ENCODE results near the gene NINJ1. TPM values are rescaled to one million over a fixed set of nuclear protein-coding genes. Genes with fewer than 3 reads are reported as not detected.
A peak's percentile ranks its signal among the peaks of the same experiment; 100 is the strongest.

The NINJ1 gene
- total and polyA plus RNA-seq, 2 donors (not counting 1 experiment from before 2014, with no cell fraction given) = 8.3 to 13.2 TPM

DNA sequence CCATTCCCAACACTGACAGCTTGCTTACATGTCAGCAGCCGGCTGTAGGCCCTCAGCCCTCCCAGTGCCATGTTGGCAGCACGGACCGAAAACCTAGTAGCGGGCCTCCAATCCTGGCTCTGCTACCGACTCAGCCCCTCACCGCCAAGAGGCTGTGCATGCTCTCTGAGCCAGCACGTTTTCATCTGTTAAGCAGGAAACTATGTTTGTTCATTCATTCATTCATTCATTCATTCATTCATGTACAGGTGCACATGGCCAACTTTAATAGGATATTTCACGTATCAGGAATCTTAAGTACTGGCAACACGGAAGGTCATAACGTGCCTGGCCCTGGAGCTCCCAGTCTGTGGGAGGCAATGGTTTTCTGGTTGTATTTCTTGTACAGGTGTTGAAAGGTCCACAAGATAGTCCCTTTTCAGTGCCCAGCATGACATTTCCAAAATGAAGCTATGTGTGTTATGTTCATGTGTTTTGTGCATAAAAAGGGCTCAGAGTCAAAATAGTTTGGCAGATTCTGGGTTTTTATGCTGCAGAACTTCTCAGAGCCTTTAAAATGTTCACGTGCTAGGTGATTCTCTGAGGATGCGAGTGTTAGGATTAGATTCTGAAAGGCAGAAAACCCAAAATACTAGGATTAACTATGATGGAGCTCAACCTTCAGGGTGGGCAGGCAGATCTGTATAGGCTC lies 57.8 kb downstream of the NINJ1 start:
- Histone ChIP-seq H3K9ac (ENCODE audit: low read length) (no peak overlapping the region), H3K4me1 (ENCODE audit: control insufficient read depth in 2 of 2, insufficient read depth in 2 of 2, low read length in 2 of 2) (peaks cover 9 to 10% of the 10 kb centered on the region in 2 donors), H2AFZ (ENCODE audit: insufficient read depth, low read depth, low read length, poor library complexity, severe bottlenecking) (no peak overlapping the region), H3K27me3 (replicated peaks in 1 of 4; ENCODE audit: control extremely low read depth in 1 of 4, control insufficient read depth in 3 of 4, insufficient read depth in 4 of 4, low read length in 3 of 4) (no peaks in the 10 kb centered on the region), H3K79me2 (ENCODE audit: control insufficient read depth, insufficient read depth, low read length) (peaks cover 50% of the 10 kb centered on the region), H3K4me2 (replicated peaks; ENCODE audit: low read depth, low read length, poor library complexity, severe bottlenecking) (no peak overlapping the region), H3K9me3 (ENCODE audit: control extremely low read depth in 1 of 3, control insufficient read depth in 2 of 3, insufficient read depth in 1 of 3, low read length in 2 of 3) (no peaks in the 10 kb centered on the region), H3K36me3 (replicated peaks in 1 of 2; ENCODE audit: control extremely low read depth in 1 of 2, control insufficient read depth in 1 of 2, extremely low read depth in 1 of 2, insufficient read depth in 2 of 2, low read length in 1 of 2) (peaks cover 2 to 39% of the 10 kb centered on the region in 2 experiments), H3K4me3 (ENCODE audit: control extremely low read depth in 1 of 5, extremely low read depth in 1 of 5, insufficient read depth in 1 of 5, low read depth in 2 of 5, low read length in 4 of 5) (no peak overlapping the region), H4K20me1 (ENCODE audit: control insufficient read depth, insufficient read depth, low read length, poor library complexity, severe bottlenecking) (peaks cover 41% of the 10 kb centered on the region), H3K27ac (ENCODE audit: low read length in 2 of 2) (no peak overlapping the region)
- Mint-ChIP-seq H3K9me3 (ENCODE audit: insufficient read depth) (no peaks in the 10 kb centered on the region), H3K27me3 (no peaks in the 10 kb centered on the region), H3K4me3 (no peak overlapping the region), H3K27ac (no peak overlapping the region), H3K4me1 (peaks cover 10% of the 10 kb centered on the region)
- DNase-seq (no peak), ATAC-seq (ENCODE audit: low read depth) (no peak)
- POLR2A ChIA-PET = interaction anchor here (0.5 kb wide), 1 partner anchor 86 kb away, joined by 10 read pairs; no protein-coding TSS in a partner anchor
- CTCF ChIA-PET = interaction anchor here (1.1 kb wide), 1 partner anchor 73 kb away, joined by 3 read pairs; no protein-coding TSS in a partner anchor
- TF ChIP-seq EZH2 (IDR thresholded peaks at IDR 0.05; ENCODE audit: borderline replicate concordance, insufficient read depth, low read depth, low read length, poor library complexity, severe bottlenecking) = no peak
- TF ChIP-seq, protein P1, sequence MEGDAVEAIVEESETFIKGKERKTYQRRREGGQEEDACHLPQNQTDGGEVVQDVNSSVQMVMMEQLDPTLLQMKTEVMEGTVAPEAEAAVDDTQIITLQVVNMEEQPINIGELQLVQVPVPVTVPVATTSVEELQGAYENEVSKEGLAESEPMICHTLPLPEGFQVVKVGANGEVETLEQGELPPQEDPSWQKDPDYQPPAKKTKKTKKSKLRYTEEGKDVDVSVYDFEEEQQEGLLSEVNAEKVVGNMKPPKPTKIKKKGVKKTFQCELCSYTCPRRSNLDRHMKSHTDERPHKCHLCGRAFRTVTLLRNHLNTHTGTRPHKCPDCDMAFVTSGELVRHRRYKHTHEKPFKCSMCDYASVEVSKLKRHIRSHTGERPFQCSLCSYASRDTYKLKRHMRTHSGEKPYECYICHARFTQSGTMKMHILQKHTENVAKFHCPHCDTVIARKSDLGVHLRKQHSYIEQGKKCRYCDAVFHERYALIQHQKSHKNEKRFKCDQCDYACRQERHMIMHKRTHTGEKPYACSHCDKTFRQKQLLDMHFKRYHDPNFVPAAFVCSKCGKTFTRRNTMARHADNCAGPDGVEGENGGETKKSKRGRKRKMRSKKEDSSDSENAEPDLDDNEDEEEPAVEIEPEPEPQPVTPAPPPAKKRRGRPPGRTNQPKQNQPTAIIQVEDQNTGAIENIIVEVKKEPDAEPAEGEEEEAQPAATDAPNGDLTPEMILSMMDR (IDR thresholded peaks at IDR 0.05) = no peak
- 94% methylated on average over 12 of the region's 12 CpGs for WGBS (ENCODE audit: insufficient coverage)
- intact Hi-C loops (cut with micrococcal nuclease) = no loop called here

DNA sequence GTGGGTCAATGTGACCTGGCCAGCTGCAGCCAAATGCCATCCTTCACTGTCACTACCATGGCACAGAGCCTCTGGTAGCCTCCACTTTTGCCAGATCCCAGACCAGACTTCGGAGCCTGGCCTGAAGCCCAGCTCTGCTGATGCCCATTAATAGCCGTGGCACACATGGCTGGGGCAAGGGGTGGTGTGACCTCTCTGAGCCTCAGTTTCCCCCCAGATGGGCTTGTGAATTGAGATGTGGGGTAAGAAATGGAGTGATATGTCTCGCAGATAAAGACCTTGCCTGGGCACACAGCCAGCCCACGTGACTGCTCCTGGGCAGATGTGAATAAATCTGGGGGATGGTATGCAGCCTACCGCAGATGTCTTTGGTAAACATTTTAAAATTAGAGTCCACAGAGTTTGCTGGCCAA lies 61.7 kb downstream of the NINJ1 start:
- peaks cover 9 to 10% of the 10 kb centered on the region in 2 donors for H3K4me1 ChIP-seq (ENCODE audit: control insufficient read depth in 2 of 2, insufficient read depth in 2 of 2, low read length in 2 of 2)
- H3K4me1 Mint-ChIP-seq = peaks cover 19% of the 10 kb centered on the region

More for the DNA sequence above, 61.7 kb downstream of the NINJ1 start:
- Histone ChIP-seq H4K20me1 (ENCODE audit: control insufficient read depth, insufficient read depth, low read length, poor library complexity, severe bottlenecking) (peaks cover 38% of the 10 kb centered on the region), H3K27me3 (replicated peaks in 1 of 4; ENCODE audit: control extremely low read depth in 1 of 4, control insufficient read depth in 3 of 4, insufficient read depth in 4 of 4, low read length in 3 of 4) (no peaks in the 10 kb centered on the region), H3K4me3 (ENCODE audit: control extremely low read depth in 1 of 5, extremely low read depth in 1 of 5, insufficient read depth in 1 of 5, low read depth in 2 of 5, low read length in 4 of 5) (no peak overlapping the region), H3K36me3 (replicated peaks in 1 of 2; ENCODE audit: control extremely low read depth in 1 of 2, control insufficient read depth in 1 of 2, extremely low read depth in 1 of 2, insufficient read depth in 2 of 2, low read length in 1 of 2) (peaks cover 4 to 42% of the 10 kb centered on the region in 2 experiments), H3K9me3 (ENCODE audit: control extremely low read depth in 1 of 3, control insufficient read depth in 2 of 3, insufficient read depth in 1 of 3, low read length in 2 of 3) (no peaks in the 10 kb centered on the region), H3K27ac (ENCODE audit: low read length in 2 of 2) (no peak overlapping the region), H2AFZ (ENCODE audit: insufficient read depth, low read depth, low read length, poor library complexity, severe bottlenecking) (no peak overlapping the region), H3K4me2 (replicated peaks; ENCODE audit: low read depth, low read length, poor library complexity, severe bottlenecking) (peak overlapping the region; percentile 37), H3K9ac (ENCODE audit: low read length) (no peak overlapping the region), H3K79me2 (ENCODE audit: control insufficient read depth, insufficient read depth, low read length) (peaks cover 82% of the 10 kb centered on the region)
- no peak overlapping the region for H3K4me3 Mint-ChIP-seq
- no peaks in the 10 kb centered on the region for H3K27me3 Mint-ChIP-seq
- intact Hi-C loops (cut with micrococcal nuclease) = no loop called here
- H3K9me3 Mint-ChIP-seq (ENCODE audit: insufficient read depth) = no peaks in the 10 kb centered on the region
- no peak for DNase-seq
- CTCF ChIA-PET = interaction anchor here (0.5 kb wide), 1 partner anchor 18 kb away, joined by 3 read pairs; no protein-coding TSS in a partner anchor
- TF ChIP-seq EZH2 (IDR thresholded peaks at IDR 0.05; ENCODE audit: borderline replicate concordance, insufficient read depth, low read depth, low read length, poor library complexity, severe bottlenecking) = no peak
- TF ChIP-seq, protein P1 (IDR thresholded peaks at IDR 0.05) = no peak
- 55% methylated on average over 5 of the region's 5 CpGs for whole genome bisulfite sequencing (ENCODE audit: insufficient coverage)
- no peak for ATAC-seq (ENCODE audit: low read depth)
- POLR2A ChIA-PET = no interaction called here
- no peak overlapping the region for H3K27ac Mint-ChIP-seq
